Smooth muscle cell of the coronary artery (primary cell): ENCODE results near the gene SPCS3. TPM values are rescaled to one million over a fixed set of nuclear protein-coding genes. Genes with fewer than 3 reads are reported as not detected.

Experiments used
- total RNA-seq: library from RNA; depleted of rRNA; stranded (reverse); fragments of >200 nt; gene quantifications from 2 replicates; pipeline ENCODE4 v1.2.3, GENCODE V29; 2014; ENCODE audit warnings: low replicate concordance

SPCS3 gene
- total RNA-seq: 88.7 and 94.0 TPM in 2 replicates

DNA sequence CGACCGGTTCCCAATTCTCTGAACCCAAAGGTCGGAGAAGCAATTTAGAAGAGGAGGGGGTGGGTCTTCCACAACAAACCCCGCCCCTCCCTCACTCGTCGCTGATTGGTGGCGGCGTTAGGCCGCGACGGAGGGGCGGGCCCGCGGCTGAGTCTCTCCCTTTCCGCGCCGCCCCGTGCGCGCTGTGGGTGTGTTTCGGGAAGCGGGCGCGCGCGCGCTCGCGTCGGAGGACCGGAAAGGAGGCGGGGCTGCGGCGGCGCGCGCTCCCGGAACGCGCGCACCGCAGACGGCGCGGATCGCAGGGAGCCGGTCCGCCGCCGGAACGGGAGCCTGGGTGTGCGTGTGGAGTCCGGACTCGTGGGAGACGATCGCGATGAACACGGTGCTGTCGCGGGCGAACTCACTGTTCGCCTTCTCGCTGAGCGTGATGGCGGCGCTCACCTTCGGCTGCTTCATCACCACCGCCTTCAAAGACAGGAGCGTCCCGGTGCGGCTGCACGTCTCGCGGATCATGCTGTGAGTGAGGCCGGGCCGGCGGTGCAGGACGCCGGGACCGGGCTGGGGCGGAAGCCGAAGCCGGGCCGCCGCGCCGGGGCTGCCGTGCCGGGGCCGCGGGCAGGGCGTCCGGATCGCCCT is at the start of gene SPCS3:
Gene SPCS3 (plus strand): TSS at position 263 of the 636 bp plus-strand sequence. CDS start 111 bp downstream, at position 374.

Other genes with a start within 250 kb of the SPCS3 start
- gene SPATA4, start 124.4 kb upstream of the SPCS3 start, total RNA-seq: 0.15 and 0.23 TPM in 2 replicates
- 0.30 and 0.35 TPM in 2 replicates for gene ASB5, start 50.7 kb upstream of the SPCS3 start, total RNA-seq